Heart right ventricle (tissue), 16 donors: ENCODE data around the gene UBE2I. TPM values are rescaled to one million over a fixed set of nuclear protein-coding genes. Genes with fewer than 3 reads are reported as not detected.

ENCODE experiments used
- ATAC-seq, 8 donors: fragments of 200-7000 bp; cut with Tn5 transposase; one replicate each; pipeline ENCODE4 v1.9.1; 2020; ENCODE audit warnings: mild to moderate bottlenecking in 8 of 8, moderate library complexity in 8 of 8, moderate number of reproducible peaks in 1 of 8
- DNase-seq, 2 donors: peaks; one replicate each; pipeline ENCODE4 v3.0.0-alpha.2; 2020
- H3K27ac ChIP-seq, 10 donors: fragments of 200-600 bp; sonication (generic) in 2 of 10; one replicate each; pipeline versions ENCODE4 v1.5.0 to v1.8.0; 2020 to 2022; ENCODE audit warnings: mild to moderate bottlenecking in 3 of 10
- H3K27me3 ChIP-seq, 7 donors: fragments of 200-600 bp; one replicate each; pipeline ENCODE4 v1.8.0; 2021 to 2022; ENCODE audit warnings: mild to moderate bottlenecking in 2 of 7
- H3K36me3 ChIP-seq, 9 donors: fragments of 200-600 bp; sonication (generic) in 1 of 9; one replicate each; pipeline versions ENCODE4 v1.5.0 to v1.8.0; 2020 to 2022; ENCODE audit warnings: mild to moderate bottlenecking in 2 of 9
- H3K4me1 ChIP-seq, 9 donors: fragments of 200-600 bp; sonication (generic) in 1 of 9; one replicate each; pipeline versions ENCODE4 v1.5.0 to v1.8.0; 2020 to 2022; ENCODE audit warnings: mild to moderate bottlenecking in 4 of 9
- H3K4me3 ChIP-seq, 10 donors: fragments of 200-600 bp; sonication (generic) in 2 of 10; one replicate each; pipeline versions ENCODE4 v1.5.0 to v1.8.0; 2020 to 2022; ENCODE audit warnings: mild to moderate bottlenecking in 7 of 10, moderate library complexity in 2 of 10
- H3K9me3 ChIP-seq, 11 donors: fragments of 200-600 bp in 10 of 11; sonication (generic) in 2 of 11; one replicate each; pipeline versions ENCODE4 v1.5.0 to v1.8.0; 2013 to 2022; ENCODE audit warnings: mild to moderate bottlenecking in 2 of 11, control low read depth in 1 of 11, moderate library complexity in 1 of 11
- whole genome bisulfite sequencing, 2 donors: extraction: QIAGEN DNeasy Blood & Tissue Kit; methylation state at CpG; one replicate each; pipeline ENCODE4 v1.1.7; 2013; ENCODE audit warnings: inconsistent platforms in 1 of 2; 5-methylcytosine and 5-hydroxymethylcytosine counted together
- intact Hi-C, 10 donors: fragments of 100-400 bp; cut with DNase I; formaldehyde crosslinking; loops; one replicate each; pipeline versions ENCODE4 v1.11.1 to v1.14.2; 2022
- polyA plus RNA-seq, 2 donors: library from polyadenylated mRNA; stranded (reverse); fragments of 200-250 nt; gene quantifications; one replicate each; pipeline ENCODE4 v1.2.3, GENCODE V29; 2013
- total RNA-seq, 10 donors: library from RNA; stranded (reverse); fragmentation: NEBNext Ultra II Directional in 3 of 10; extraction: Animal tissue kit (Norgen Biotek cat#: 25700) in 3 of 10; gene quantifications; one replicate each; pipeline versions ENCODE4 v1.2.1 to v1.2.4, GENCODE V29; 2021 to 2023
- TF ChIP-seq, protein P1 (sequence below), 9 donors: fragments of 200-600 bp; sonication (generic) in 2 of 9; IDR thresholded peaks; one replicate each; pipeline versions ENCODE4 v1.5.0 to v1.8.0; 2021 to 2022; ENCODE audit warnings: antibody characterized with exemption in 9 of 9, mild to moderate bottlenecking in 5 of 9, moderate library complexity in 1 of 9
- donor health status: Arrhythmogenic right ventricular cardiomyopathy.
- donor health status: ischemic (EF 13 %, LVEDD 7.1; RV severe dilation, severe dysfunction).
- donor health status: healthy with polysubstance abuse.
- donor health status: DM: no; HTN: yes; CAD: no.
- donor health status: DM: no; HTN: no; CAD: no.
- donor health status: ischemic (EF 25% LVEDD 6.9; RV normal size, moderate dysfunction).
- donor health status: ischemic (EF 25% LVEDD 5.7; RV mildly dilated, moderate dysfunction).
- donor health status: healthy.
- donor health status: DM: yes; HTN: yes; CAD: no.
- donor health status: Ischemic cardiomyopathy.
- donor health status: ischemic (EF 35%, LVEDD 5.7; RV mildly dilated, moderate dysfunction).
- donor health status: nonischemic (EF 11% LVEDD 7.7; RV severe dilation, severe dysfunction).
- donor health status: DM: yes; HTN: yes; CAD: no.
- donor health status: PGD.
- donor health status: ischemic (EF 29% LVEDD 5.4; RV normal size, mild dysfunction).
- donor health status: nonischemic (EF 23%, LVEDD 6.1; RV moderate dilation, normal function).

UBE2I gene
- total and polyA plus RNA-seq, 12 donors = 63.1 to 99.8 (median 83.6) TPM

DNA sequence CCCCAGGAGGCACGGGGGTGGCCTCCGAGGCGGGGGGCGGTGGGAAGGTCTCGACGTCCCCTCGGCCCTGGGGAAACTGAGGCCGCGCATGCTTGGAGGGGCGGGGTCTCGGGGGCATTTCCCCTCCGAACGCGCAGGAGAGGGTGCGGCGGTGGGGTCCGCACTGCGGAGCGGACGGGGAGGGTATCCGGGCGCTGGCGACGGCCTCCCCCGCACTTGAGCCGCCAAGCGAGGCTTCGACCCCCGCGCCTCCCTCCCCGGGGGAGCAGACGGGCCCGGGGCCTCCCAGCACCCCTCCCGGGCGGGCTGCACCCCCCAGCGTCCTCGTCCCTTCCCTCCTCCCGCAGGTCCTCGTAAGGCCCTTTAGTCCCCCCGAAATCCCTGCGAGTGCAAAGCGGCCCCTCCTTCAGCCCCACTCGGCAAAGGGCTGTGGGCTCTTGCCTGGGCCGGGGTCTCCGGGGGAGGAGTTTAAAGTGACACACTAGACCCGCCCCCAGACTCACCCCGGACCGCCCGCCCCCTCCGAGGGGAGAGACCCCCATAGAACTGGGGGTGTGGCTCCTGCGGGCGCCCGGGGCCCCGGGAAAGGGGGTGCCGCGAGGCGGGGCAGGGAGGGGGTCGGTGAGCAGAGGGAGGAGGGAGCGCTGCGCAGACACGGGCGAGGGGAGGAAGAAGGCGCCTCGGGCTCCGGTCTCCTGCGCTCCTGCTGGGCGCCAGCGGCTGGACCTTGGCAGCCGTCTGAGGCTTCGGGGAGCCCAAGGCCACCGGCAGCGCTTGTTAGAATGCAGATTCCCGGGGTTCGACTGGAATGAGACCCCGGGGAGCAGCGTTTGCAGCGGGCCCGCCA, 24.6 kb downstream of the UBE2I start:
- Histone ChIP-seq H3K4me3 (peak overlapping the region; percentile 33 to 64 (median 54)), H3K9me3 (peaks cover 0 to 6% (median 0%) of the 10 kb centered on the region in 11 donors), H3K4me1 (peaks cover 11 to 39% (median 31%) of the 10 kb centered on the region in 9 donors), H3K27me3 (peaks cover 16 to 66% (median 35%) of the 10 kb centered on the region in 7 donors), H3K27ac (peak overlapping the region in 4 of 10 donors; percentile 46 to 89 (median 76)), H3K36me3 (no peaks in the 10 kb centered on the region)
- 2 to 3% methylated on average over 71 to 73 of the region's 78 CpGs for WGBS, 2 donors
- no peak for DNase-seq
- intact Hi-C loops = no loop called here
- TF ChIP-seq, protein P1, sequence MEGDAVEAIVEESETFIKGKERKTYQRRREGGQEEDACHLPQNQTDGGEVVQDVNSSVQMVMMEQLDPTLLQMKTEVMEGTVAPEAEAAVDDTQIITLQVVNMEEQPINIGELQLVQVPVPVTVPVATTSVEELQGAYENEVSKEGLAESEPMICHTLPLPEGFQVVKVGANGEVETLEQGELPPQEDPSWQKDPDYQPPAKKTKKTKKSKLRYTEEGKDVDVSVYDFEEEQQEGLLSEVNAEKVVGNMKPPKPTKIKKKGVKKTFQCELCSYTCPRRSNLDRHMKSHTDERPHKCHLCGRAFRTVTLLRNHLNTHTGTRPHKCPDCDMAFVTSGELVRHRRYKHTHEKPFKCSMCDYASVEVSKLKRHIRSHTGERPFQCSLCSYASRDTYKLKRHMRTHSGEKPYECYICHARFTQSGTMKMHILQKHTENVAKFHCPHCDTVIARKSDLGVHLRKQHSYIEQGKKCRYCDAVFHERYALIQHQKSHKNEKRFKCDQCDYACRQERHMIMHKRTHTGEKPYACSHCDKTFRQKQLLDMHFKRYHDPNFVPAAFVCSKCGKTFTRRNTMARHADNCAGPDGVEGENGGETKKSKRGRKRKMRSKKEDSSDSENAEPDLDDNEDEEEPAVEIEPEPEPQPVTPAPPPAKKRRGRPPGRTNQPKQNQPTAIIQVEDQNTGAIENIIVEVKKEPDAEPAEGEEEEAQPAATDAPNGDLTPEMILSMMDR (IDR thresholded peaks at IDR 0.05) = no peak
- no peak for ATAC-seq

DNA sequence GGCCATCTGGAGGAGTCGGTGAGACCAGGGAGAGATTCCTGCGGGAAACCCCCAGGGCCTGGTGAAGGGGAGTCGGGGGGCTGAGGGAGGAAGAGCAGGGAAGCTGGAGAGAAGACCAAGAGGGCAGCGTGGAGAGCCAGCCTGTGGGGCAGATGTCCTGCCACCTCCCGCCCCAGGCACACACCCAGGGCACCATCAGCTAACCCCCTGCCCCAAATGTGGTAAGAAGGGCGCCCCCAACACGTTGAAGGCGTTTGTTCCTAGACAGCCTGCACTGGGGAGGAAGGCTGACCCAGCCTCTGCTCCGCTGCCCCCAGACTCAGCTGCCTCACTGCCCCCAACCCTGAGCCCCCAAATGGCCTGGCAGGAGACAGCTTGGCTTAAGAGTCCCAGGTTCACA, 25.3 kb downstream of the UBE2I start:
- no peaks in the 10 kb centered on the region for H3K36me3 ChIP-seq
- H3K4me1 ChIP-seq = peaks cover 11 to 39% (median 31%) of the 10 kb centered on the region in 9 donors
- intact Hi-C loops = no loop called here
- 40 to 43% methylated on average over 9 of the region's 9 CpGs for WGBS, 2 donors
- TF ChIP-seq, protein P1 (IDR thresholded peaks at IDR 0.05) = no peak
- DNase-seq = no peak
- no peak for ATAC-seq
- no peak overlapping the region for H3K27ac ChIP-seq
- H3K9me3 ChIP-seq = peaks cover 0 to 6% (median 0%) of the 10 kb centered on the region in 11 donors
- peaks cover 16 to 66% (median 35%) of the 10 kb centered on the region in 7 donors for H3K27me3 ChIP-seq
- H3K4me3 ChIP-seq = peak overlapping the region in 3 of 10 donors; percentile 42 to 62 (median 52)

DNA sequence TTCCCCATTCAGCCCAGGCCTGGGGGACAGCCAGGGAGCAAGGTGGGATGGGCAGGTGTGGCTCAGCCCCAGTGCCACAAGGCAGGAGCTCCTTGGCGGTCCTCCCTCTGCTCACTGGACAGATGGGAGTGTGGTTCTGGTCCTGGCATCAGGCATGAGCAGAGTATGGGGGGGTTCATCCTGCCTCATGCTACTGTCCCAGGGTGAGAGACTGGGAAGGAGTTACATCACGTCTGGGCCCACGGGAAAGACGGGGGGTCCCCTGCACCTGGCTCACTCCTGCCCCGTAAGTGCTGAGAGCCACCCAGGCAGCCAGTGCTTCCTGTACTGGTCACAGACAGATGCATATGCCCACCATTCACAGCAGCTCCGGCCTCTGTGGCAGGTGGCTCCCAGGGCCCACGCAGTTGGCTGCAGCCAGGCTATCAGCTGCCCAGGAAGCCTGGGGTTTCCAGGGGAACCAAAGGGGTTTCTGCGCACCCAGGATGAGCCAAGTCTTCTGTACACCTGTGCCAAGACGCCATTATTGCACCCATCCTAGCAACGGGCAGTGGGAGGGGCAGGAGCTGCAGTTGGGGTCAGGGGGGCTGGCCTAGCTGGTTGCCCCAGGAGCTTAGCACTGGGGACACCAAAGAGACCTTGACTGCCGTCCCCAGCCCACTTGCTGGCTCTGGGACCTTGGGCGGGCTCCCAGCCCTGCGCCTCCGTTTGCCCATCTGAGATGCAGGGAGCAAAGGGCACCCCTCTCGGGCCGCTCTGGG, 26.0 kb downstream of the UBE2I start:
- Histone ChIP-seq H3K27me3 (peaks cover 16 to 62% (median 35%) of the 10 kb centered on the region in 7 donors), H3K36me3 (no peaks in the 10 kb centered on the region), H3K4me3 (no peak overlapping the region), H3K4me1 (peaks cover 11 to 39% (median 31%) of the 10 kb centered on the region in 9 donors), H3K27ac (no peak overlapping the region), H3K9me3 (peaks cover 0 to 3% (median 0%) of the 10 kb centered on the region in 11 donors)
- WGBS, 2 donors = 59 to 65% methylated on average over 16 of the region's 16 CpGs
- intact Hi-C loops = no loop called here
- TF ChIP-seq, protein P1 (IDR thresholded peaks at IDR 0.05) = no peak
- no peak for DNase-seq
- ATAC-seq = no peak

DNA sequence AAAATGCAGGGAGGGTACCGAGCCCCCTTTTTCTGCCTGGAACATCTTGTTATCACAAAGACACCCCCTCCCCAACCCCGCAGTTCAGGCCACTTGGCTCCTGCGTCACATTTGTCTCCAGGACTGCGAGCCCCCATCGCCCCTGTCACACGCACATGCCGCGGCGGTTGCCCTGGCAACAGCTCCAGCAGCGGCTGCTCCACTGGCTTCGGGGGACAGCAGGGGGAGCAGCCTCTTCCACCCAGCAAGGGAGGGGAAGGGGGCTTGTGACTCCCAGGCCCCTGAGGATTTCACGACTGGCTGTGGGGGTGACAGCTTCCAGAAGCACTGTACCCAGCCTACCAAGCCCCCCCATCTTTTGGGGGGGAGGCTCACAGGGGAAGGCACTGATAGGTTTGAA, 26.6 kb downstream of the UBE2I start:
- no peak overlapping the region for H3K4me3 ChIP-seq
- ATAC-seq (no peak), DNase-seq (no peak)
- H3K4me1 ChIP-seq = peaks cover 11 to 37% (median 31%) of the 10 kb centered on the region in 9 donors
- H3K27me3 ChIP-seq = peaks cover 16 to 56% (median 35%) of the 10 kb centered on the region in 7 donors
- no peaks in the 10 kb centered on the region for H3K9me3 ChIP-seq
- H3K27ac ChIP-seq = no peak overlapping the region
- H3K36me3 ChIP-seq = no peaks in the 10 kb centered on the region
- intact Hi-C loops = no loop called here
- TF ChIP-seq, protein P1 (IDR thresholded peaks at IDR 0.05) = no peak
- whole genome bisulfite sequencing, 2 donors = 17 to 35% methylated on average over 12 of the region's 12 CpGs
